WTC11 (cell line): ENCODE results near the gene UNC119. TPM values are rescaled to one million over a fixed set of nuclear protein-coding genes. Genes with fewer than 3 reads are reported as not detected.

Experiments
- ATAC-seq: fragments of 200-7000 bp; cut with Tn5 transposase; 2 replicates; pipeline ENCODE4 v1.10.0; 2021; ENCODE audit warnings: mild to moderate bottlenecking, moderate library complexity
- CTCF ChIA-PET: fragments of 300-600 bp; sonication (Branson Sonifier 250); formaldehyde crosslinking; loops from one replicate; lab custom pipeline; 2021; ENCODE audit warnings: antibody characterized with exemption; lab: Charles Lee
- POLR2A ChIA-PET: fragments of 350-600 bp; sonication (Branson Sonifier 250); formaldehyde crosslinking; loops from one replicate; lab custom pipeline; 2021; ENCODE audit warnings: antibody characterized with exemption; lab: Charles Lee
- DNase-seq: peaks from one replicate; pipeline ENCODE4 v3.0.0; 2021; ENCODE audit warnings: low spot score
- H3K27ac Mint-ChIP-seq: 2 replicates; pipeline ENCODE4 v1.8.0; 2021; ENCODE audit warnings: mixed read lengths
- H3K27me3 Mint-ChIP-seq: 2 replicates; pipeline ENCODE4 v1.8.0; 2021; ENCODE audit warnings: low read depth, mild to moderate bottlenecking, moderate library complexity, mixed read lengths
- H3K36me3 Mint-ChIP-seq: 2 replicates; pipeline ENCODE4 v1.8.0; 2021; ENCODE audit warnings: mixed read lengths
- H3K4me1 Mint-ChIP-seq: 2 replicates; pipeline ENCODE4 v1.8.0; 2022; ENCODE audit warnings: mixed read lengths
- H3K4me3 Mint-ChIP-seq: 2 replicates; pipeline ENCODE4 v1.8.0; 2021; ENCODE audit warnings: mild to moderate bottlenecking, moderate library complexity, mixed read lengths
- H3K9me3 Mint-ChIP-seq: 2 replicates; pipeline ENCODE4 v1.8.0; 2021; ENCODE audit warnings: mixed read lengths
- EMX1 ChIP-seq: fragments of 250-450 bp; sonication (Bioruptor Pico); IDR thresholded peaks from 2 replicates; pipeline ENCODE4 v1.8.0; 2021; ENCODE audit warnings: mild to moderate bottlenecking
- HMGA2 ChIP-seq: fragments of 250-450 bp; sonication (Bioruptor Pico); IDR thresholded peaks from 2 replicates; pipeline ENCODE4 v1.4.0; 2021; ENCODE audit warnings: mild to moderate bottlenecking, moderate library complexity
- JUN ChIP-seq: sonication (generic); formaldehyde crosslinking; IDR thresholded peaks from 2 replicates; pipeline ENCODE4 v1.8.0; 2023; ENCODE audit warnings: mild to moderate bottlenecking, missing genetic modification reagents
- NFE2L1 ChIP-seq: sonication (generic); formaldehyde crosslinking; IDR thresholded peaks from 2 replicates; pipeline ENCODE4 v1.8.1; 2023; ENCODE audit warnings: missing genetic modification reagents
- SOX15 ChIP-seq: fragments of 250-450 bp; sonication (Bioruptor Pico); IDR thresholded peaks from 2 replicates; pipeline ENCODE4 v1.9.0; 2021; ENCODE audit warnings: mild to moderate bottlenecking
- TCF7 ChIP-seq: sonication (generic); formaldehyde crosslinking; IDR thresholded peaks from 2 replicates; pipeline ENCODE4 v1.8.0; 2022; ENCODE audit warnings: mild to moderate bottlenecking, low read depth, missing genetic modification reagents, moderate library complexity
- TEAD1 ChIP-seq: sonication (generic); formaldehyde crosslinking; IDR thresholded peaks from 2 replicates; pipeline ENCODE4 v1.8.0; 2022; ENCODE audit warnings: mild to moderate bottlenecking, missing genetic modification reagents
- TP53 ChIP-seq: sonication (generic); formaldehyde crosslinking; IDR thresholded peaks from 2 replicates; pipeline ENCODE4 v1.8.1; 2023; ENCODE audit warnings: mild to moderate bottlenecking, missing genetic modification reagents
- ZNF121 ChIP-seq: sonication (generic); formaldehyde crosslinking; IDR thresholded peaks from 2 replicates; pipeline ENCODE4 v1.8.0; 2023; ENCODE audit warnings: missing genetic modification reagents
- ZNF416 ChIP-seq: fragments of 250-450 bp; sonication (Bioruptor Pico); IDR thresholded peaks from 2 replicates; pipeline ENCODE4 v1.9.0; 2021; ENCODE audit warnings: mild to moderate bottlenecking, inconsistent platforms
- ZNF423 ChIP-seq: fragments of 250-450 bp; sonication (Bioruptor Pico); IDR thresholded peaks from 2 replicates; pipeline ENCODE4 v2.1.2; 2022; ENCODE audit warnings: mild to moderate bottlenecking, moderate library complexity
- total RNA-seq: library from RNA; stranded (reverse); gene quantifications from 3 replicates; pipeline ENCODE4 v1.2.3, GENCODE V29; 2021
- TF ChIP-seq, protein P1 (sequence below): sonication (generic); formaldehyde crosslinking; IDR thresholded peaks from 2 replicates; pipeline ENCODE4 v1.8.1; 2022; ENCODE audit warnings: missing genetic modification reagents, borderline replicate concordance
- TF ChIP-seq, protein P2 (sequence below): fragments of 250-450 bp; sonication (Bioruptor Pico); IDR thresholded peaks from 2 replicates; pipeline ENCODE4 v1.9.0; 2021; ENCODE audit warnings: moderate library complexity, mild to moderate bottlenecking, inconsistent platforms, borderline replicate concordance
- TF ChIP-seq, protein P3 (sequence below): sonication (generic); formaldehyde crosslinking; IDR thresholded peaks from 2 replicates; pipeline ENCODE4 v1.8.1; 2023; ENCODE audit warnings: mild to moderate bottlenecking, missing genetic modification reagents, borderline replicate concordance
- TF ChIP-seq, protein P4 (sequence below): fragments of 250-450 bp; sonication (Bioruptor Pico); IDR thresholded peaks from 2 replicates; pipeline ENCODE4 v1.9.0; 2021; ENCODE audit warnings: mild to moderate bottlenecking, borderline replicate concordance
- TF ChIP-seq, protein P5 (sequence below): sonication (generic); formaldehyde crosslinking; IDR thresholded peaks from 2 replicates; pipeline ENCODE4 v1.8.1; 2023; ENCODE audit warnings: mild to moderate bottlenecking, moderate library complexity, missing genetic modification reagents
- TF ChIP-seq, protein P6 (sequence below): sonication (generic); formaldehyde crosslinking; conservative IDR thresholded peaks from 2 replicates; pipeline ENCODE4 v1.8.1; 2023; ENCODE audit warnings: mild to moderate bottlenecking, low read depth, missing genetic modification reagents, moderate library complexity
- TF ChIP-seq, protein P7 (sequence below): sonication (generic); formaldehyde crosslinking; IDR thresholded peaks from 2 replicates; pipeline ENCODE4 v1.8.1; 2023; ENCODE audit warnings: mild to moderate bottlenecking, missing genetic modification reagents, moderate library complexity
- TF ChIP-seq, protein P8 (sequence below): sonication (generic); formaldehyde crosslinking; IDR thresholded peaks from 2 replicates; pipeline ENCODE4 v1.8.0; 2023; ENCODE audit warnings: missing genetic modification reagents

Gene UNC119
- total RNA-seq, 1 experiment from 2014 or later, result 59.6 TPM

DNA sequence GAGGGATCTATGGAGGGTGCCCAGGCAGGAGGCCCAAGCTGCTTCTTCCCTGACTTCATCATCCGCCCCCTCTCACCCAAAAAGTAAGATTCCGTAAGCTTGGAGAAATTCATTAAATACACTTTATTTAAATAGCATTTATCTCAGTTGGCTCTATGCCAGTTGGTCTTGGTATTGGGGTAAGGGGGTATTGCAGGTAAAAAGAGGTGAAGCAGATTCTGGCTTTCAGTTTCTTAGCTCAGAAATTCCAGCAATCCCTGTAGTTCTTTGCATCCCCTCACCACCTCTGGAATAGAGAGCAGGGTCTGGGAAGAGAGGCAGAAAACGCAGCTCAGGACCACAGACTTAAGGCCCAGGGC, 25.0 kb upstream of the UNC119 start (continued):
- TF ChIP-seq JUN (no peak), EMX1 (CRISPR knock-in tag) (no peak), HMGA2 (CRISPR knock-in tag) (no peak), ZNF121 (CRISPR knock-in tag) (no peak), NFE2L1 (CRISPR knock-in tag) (no peak), TEAD1 (CRISPR knock-in tag) (no peak)
- TF ChIP-seq, protein P1, sequence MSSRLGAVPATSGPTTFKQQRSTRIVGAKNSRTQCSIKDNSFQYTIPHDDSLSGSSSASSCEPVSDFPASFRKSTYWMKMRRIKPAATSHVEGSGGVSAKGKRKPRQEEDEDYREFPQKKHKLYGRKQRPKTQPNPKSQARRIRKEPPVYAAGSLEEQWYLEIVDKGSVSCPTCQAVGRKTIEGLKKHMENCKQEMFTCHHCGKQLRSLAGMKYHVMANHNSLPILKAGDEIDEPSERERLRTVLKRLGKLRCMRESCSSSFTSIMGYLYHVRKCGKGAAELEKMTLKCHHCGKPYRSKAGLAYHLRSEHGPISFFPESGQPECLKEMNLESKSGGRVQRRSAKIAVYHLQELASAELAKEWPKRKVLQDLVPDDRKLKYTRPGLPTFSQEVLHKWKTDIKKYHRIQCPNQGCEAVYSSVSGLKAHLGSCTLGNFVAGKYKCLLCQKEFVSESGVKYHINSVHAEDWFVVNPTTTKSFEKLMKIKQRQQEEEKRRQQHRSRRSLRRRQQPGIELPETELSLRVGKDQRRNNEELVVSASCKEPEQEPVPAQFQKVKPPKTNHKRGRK, result no peak
- TF ChIP-seq, protein P2, sequence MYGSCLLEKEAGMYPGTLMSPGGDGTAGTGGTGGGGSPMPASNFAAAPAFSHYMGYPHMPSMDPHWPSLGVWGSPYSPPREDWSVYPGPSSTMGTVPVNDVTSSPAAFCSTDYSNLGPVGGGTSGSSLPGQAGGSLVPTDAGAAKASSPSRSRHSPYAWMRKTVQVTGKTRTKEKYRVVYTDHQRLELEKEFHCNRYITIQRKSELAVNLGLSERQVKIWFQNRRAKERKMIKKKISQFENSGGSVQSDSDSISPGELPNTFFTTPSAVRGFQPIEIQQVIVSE, result no peak
- TF ChIP-seq, protein P3, sequence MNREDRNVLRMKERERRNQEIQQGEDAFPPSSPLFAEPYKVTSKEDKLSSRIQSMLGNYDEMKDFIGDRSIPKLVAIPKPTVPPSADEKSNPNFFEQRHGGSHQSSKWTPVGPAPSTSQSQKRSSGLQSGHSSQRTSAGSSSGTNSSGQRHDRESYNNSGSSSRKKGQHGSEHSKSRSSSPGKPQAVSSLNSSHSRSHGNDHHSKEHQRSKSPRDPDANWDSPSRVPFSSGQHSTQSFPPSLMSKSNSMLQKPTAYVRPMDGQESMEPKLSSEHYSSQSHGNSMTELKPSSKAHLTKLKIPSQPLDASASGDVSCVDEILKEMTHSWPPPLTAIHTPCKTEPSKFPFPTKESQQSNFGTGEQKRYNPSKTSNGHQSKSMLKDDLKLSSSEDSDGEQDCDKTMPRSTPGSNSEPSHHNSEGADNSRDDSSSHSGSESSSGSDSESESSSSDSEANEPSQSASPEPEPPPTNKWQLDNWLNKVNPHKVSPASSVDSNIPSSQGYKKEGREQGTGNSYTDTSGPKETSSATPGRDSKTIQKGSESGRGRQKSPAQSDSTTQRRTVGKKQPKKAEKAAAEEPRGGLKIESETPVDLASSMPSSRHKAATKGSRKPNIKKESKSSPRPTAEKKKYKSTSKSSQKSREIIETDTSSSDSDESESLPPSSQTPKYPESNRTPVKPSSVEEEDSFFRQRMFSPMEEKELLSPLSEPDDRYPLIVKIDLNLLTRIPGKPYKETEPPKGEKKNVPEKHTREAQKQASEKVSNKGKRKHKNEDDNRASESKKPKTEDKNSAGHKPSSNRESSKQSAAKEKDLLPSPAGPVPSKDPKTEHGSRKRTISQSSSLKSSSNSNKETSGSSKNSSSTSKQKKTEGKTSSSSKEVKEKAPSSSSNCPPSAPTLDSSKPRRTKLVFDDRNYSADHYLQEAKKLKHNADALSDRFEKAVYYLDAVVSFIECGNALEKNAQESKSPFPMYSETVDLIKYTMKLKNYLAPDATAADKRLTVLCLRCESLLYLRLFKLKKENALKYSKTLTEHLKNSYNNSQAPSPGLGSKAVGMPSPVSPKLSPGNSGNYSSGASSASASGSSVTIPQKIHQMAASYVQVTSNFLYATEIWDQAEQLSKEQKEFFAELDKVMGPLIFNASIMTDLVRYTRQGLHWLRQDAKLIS, result no peak
- TF ChIP-seq, protein P4, sequence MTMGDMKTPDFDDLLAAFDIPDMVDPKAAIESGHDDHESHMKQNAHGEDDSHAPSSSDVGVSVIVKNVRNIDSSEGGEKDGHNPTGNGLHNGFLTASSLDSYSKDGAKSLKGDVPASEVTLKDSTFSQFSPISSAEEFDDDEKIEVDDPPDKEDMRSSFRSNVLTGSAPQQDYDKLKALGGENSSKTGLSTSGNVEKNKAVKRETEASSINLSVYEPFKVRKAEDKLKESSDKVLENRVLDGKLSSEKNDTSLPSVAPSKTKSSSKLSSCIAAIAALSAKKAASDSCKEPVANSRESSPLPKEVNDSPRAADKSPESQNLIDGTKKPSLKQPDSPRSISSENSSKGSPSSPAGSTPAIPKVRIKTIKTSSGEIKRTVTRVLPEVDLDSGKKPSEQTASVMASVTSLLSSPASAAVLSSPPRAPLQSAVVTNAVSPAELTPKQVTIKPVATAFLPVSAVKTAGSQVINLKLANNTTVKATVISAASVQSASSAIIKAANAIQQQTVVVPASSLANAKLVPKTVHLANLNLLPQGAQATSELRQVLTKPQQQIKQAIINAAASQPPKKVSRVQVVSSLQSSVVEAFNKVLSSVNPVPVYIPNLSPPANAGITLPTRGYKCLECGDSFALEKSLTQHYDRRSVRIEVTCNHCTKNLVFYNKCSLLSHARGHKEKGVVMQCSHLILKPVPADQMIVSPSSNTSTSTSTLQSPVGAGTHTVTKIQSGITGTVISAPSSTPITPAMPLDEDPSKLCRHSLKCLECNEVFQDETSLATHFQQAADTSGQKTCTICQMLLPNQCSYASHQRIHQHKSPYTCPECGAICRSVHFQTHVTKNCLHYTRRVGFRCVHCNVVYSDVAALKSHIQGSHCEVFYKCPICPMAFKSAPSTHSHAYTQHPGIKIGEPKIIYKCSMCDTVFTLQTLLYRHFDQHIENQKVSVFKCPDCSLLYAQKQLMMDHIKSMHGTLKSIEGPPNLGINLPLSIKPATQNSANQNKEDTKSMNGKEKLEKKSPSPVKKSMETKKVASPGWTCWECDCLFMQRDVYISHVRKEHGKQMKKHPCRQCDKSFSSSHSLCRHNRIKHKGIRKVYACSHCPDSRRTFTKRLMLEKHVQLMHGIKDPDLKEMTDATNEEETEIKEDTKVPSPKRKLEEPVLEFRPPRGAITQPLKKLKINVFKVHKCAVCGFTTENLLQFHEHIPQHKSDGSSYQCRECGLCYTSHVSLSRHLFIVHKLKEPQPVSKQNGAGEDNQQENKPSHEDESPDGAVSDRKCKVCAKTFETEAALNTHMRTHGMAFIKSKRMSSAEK (CRISPR knock-in tag), result no peak

DNA sequence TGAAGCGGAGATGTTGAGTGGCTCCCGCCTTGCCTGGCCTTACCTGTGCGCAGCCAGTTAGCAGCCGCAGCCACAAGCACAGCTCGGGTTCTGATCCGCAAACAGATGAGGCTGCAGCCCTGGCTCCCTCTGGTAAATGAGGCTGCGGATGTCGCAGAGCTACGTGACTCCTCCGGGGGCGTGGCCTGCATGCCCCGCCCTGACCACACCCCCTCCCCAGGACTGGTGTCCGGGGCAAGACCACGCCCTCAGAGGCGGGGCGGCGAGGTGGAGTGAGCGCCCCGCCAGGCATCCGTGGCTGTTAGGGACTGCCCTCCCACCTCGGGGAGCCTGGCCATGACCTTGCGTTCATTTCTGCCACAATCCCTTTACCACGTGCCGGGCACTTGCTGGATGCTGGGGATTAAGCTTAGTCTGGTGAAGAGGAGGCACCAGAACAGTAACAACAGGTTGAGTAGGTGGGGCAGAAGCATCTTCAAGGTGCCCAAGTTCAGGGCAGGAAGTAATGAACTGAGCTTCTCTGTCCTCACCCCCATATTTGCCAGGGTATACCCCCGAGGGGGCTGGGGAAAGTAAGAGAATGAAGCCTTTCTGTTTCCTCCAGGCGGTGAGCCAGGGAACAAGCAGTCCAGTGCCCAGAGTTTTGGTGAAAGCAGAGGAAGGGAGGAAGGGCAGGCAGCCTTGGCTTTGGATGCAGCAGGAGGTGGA, 24.5 kb upstream of the UNC119 start, which contains the start of gene ALDOC:
ALDOC (minus strand) TSS at position 138 of the 708 bp plus-strand sequence. CDS start 1,363 bp downstream, outside the sequence.
- Mint-ChIP-seq H3K9me3 (no peaks in the 10 kb centered on the region), H3K27ac (peak within 1 kb of the TSS; percentile 97), H3K4me1 (peaks cover 16% of the 10 kb centered on the region), H3K27me3 (peaks cover 3% of the 10 kb centered on the region; the same call in 1 of the 2 replicates), H3K36me3 (peaks cover 43% of the 10 kb centered on the region), H3K4me3 (peak within 1 kb of the TSS; percentile 75)
- ChIA-PET POLR2A (interaction anchor here (0.6 to 1.6 kb wide), 11 partner anchors 17 to 326 kb away, joined by 3 to 8 read pairs (median 3); partner anchors contain the start of genes DHRS13, SDF2, SUPT6H and UNC119), CTCF (interaction anchor here (0.8 to 3.6 kb wide), 9 partner anchors 23 to 82 kb away, joined by 3 to 26 read pairs (median 6); partner anchors contain the start of gene BLTP2)
- peak; percentile 90 for ATAC-seq
- peak; percentile 99 for DNase-seq
- TF ChIP-seq TP53 (CRISPR knock-in tag) (no peak), SOX15 (CRISPR knock-in tag) (no peak), TCF7 (CRISPR knock-in tag) (no peak), ZNF416 (no peak), ZNF423 (CRISPR knock-in tag) (no peak)
- TF ChIP-seq, protein P5, sequence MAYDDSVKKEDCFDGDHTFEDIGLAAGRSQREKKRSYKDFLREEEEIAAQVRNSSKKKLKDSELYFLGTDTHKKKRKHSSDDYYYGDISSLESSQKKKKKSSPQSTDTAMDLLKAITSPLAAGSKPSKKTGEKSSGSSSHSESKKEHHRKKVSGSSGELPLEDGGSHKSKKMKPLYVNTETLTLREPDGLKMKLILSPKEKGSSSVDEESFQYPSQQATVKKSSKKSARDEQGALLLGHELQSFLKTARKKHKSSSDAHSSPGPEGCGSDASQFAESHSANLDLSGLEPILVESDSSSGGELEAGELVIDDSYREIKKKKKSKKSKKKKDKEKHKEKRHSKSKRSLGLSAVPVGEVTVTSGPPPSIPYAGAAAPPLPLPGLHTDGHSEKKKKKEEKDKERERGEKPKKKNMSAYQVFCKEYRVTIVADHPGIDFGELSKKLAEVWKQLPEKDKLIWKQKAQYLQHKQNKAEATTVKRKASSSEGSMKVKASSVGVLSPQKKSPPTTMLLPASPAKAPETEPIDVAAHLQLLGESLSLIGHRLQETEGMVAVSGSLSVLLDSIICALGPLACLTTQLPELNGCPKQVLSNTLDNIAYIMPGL (CRISPR knock-in tag), result no peak
- TF ChIP-seq, protein P6, sequence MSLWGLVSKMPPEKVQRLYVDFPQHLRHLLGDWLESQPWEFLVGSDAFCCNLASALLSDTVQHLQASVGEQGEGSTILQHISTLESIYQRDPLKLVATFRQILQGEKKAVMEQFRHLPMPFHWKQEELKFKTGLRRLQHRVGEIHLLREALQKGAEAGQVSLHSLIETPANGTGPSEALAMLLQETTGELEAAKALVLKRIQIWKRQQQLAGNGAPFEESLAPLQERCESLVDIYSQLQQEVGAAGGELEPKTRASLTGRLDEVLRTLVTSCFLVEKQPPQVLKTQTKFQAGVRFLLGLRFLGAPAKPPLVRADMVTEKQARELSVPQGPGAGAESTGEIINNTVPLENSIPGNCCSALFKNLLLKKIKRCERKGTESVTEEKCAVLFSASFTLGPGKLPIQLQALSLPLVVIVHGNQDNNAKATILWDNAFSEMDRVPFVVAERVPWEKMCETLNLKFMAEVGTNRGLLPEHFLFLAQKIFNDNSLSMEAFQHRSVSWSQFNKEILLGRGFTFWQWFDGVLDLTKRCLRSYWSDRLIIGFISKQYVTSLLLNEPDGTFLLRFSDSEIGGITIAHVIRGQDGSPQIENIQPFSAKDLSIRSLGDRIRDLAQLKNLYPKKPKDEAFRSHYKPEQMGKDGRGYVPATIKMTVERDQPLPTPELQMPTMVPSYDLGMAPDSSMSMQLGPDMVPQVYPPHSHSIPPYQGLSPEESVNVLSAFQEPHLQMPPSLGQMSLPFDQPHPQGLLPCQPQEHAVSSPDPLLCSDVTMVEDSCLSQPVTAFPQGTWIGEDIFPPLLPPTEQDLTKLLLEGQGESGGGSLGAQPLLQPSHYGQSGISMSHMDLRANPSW (CRISPR knock-in tag), result no peak
- TF ChIP-seq, protein P7, sequence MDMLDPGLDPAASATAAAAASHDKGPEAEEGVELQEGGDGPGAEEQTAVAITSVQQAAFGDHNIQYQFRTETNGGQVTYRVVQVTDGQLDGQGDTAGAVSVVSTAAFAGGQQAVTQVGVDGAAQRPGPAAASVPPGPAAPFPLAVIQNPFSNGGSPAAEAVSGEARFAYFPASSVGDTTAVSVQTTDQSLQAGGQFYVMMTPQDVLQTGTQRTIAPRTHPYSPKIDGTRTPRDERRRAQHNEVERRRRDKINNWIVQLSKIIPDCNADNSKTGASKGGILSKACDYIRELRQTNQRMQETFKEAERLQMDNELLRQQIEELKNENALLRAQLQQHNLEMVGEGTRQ, result peak; percentile 82
- TF ChIP-seq, protein P8, sequence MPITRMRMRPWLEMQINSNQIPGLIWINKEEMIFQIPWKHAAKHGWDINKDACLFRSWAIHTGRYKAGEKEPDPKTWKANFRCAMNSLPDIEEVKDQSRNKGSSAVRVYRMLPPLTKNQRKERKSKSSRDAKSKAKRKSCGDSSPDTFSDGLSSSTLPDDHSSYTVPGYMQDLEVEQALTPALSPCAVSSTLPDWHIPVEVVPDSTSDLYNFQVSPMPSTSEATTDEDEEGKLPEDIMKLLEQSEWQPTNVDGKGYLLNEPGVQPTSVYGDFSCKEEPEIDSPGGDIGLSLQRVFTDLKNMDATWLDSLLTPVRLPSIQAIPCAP (CRISPR knock-in tag), result 0 out of 2 replicates have a peak, but pooled peaks have one; percentile 21
